Tibial nerve (tissue), 4 donors: ENCODE results near the gene ACE2.

Experiments used
- EP300 ChIP-seq, 2 donors: sonication (generic); formaldehyde crosslinking; IDR thresholded peaks; one replicate each; pipeline ENCODE4 v1.6.1; 2017; ENCODE audit warnings: antibody characterized with exemption in 2 of 2, mild to moderate bottlenecking in 1 of 2
- POLR2A ChIP-seq, 2 donors: fragments of 450-650 bp; IDR thresholded peaks; one replicate each; pipeline ENCODE4 v1.6.1; 2017; ENCODE audit warnings: antibody characterized with exemption in 2 of 2, mild to moderate bottlenecking in 2 of 2, moderate library complexity in 2 of 2
- TF ChIP-seq, protein P1 (sequence below), 5 experiments: fragments of 200-600 bp in 3 of 5; fragments of 450-650 bp in 2 of 5; sonication (generic) in 3 of 5; IDR thresholded peaks; one replicate each; pipeline ENCODE4 v1.5.1; 2016 to 2019; ENCODE audit warnings: antibody characterized with exemption in 5 of 5, mild to moderate bottlenecking in 3 of 5, moderate library complexity in 2 of 5

DNA sequence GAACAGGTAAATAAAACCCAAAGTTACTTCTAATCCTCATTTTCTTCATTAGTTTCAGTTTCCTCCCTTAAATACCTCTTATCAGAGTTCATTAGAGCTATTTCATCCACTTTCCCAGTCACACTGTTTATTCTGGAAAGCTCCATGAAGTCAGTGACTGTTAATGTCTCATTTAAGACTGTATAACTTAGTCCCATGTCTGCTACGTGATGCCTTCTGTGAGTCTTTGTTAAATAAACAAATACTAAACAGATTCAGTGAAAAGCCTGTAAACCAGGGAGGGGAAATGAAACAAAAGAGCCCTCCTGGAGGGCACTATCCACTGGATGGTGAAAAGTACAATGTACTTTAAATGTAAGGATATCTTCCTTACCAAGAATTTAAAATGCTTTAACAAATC, 24.7 kb downstream of the ACE2 start:
- TF ChIP-seq, protein P1, sequence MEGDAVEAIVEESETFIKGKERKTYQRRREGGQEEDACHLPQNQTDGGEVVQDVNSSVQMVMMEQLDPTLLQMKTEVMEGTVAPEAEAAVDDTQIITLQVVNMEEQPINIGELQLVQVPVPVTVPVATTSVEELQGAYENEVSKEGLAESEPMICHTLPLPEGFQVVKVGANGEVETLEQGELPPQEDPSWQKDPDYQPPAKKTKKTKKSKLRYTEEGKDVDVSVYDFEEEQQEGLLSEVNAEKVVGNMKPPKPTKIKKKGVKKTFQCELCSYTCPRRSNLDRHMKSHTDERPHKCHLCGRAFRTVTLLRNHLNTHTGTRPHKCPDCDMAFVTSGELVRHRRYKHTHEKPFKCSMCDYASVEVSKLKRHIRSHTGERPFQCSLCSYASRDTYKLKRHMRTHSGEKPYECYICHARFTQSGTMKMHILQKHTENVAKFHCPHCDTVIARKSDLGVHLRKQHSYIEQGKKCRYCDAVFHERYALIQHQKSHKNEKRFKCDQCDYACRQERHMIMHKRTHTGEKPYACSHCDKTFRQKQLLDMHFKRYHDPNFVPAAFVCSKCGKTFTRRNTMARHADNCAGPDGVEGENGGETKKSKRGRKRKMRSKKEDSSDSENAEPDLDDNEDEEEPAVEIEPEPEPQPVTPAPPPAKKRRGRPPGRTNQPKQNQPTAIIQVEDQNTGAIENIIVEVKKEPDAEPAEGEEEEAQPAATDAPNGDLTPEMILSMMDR (IDR thresholded peaks at IDR 0.05): no peak
- TF ChIP-seq POLR2A (IDR thresholded peaks at IDR 0.05) (no peak), EP300 (IDR thresholded peaks at IDR 0.05) (no peak)
